ENCODE data around the gene HTRA1.

Gene HTRA1

GRCh38 chr10:122495406-122496340 lies 34.3 kb downstream of the HTRA1 start:
- DNase-seq (ENCODE audit: low read depth): peak; percentile 71

GRCh38 chr10:122497241-122497640 lies 35.9 kb downstream of the HTRA1 start:
- DNase-seq (ENCODE audit: low read depth): no peak

GRCh38 chr10:122498521-122498920 lies 37.2 kb downstream of the HTRA1 start:
- no peak for DNase-seq (ENCODE audit: low read depth)

- no peak for DNase-seq (ENCODE audit: low read depth)
These were observed 37.7 kb downstream of the HTRA1 start for GRCh38 chr10:122499012-122499411.

GRCh38 chr10:122499491-122499941 lies 38.2 kb downstream of the HTRA1 start:
- DNase-seq (ENCODE audit: low read depth): peak; percentile 71

GRCh38 chr10:122500194-122500593 lies 38.8 kb downstream of the HTRA1 start:
- no peak for DNase-seq (ENCODE audit: low read depth)

- no peak for DNase-seq (ENCODE audit: low read depth)
These were observed 39.4 kb downstream of the HTRA1 start for GRCh38 chr10:122500726-122501125.

- DNase-seq (ENCODE audit: low read depth): no peak
These were observed 41.7 kb downstream of the HTRA1 start for GRCh38 chr10:122503012-122503411.

GRCh38 chr10:122503886-122504609 lies 42.7 kb downstream of the HTRA1 start:
- DNase-seq (ENCODE audit: low read depth): no peak

- peak; percentile 83 for DNase-seq (ENCODE audit: low read depth)
These were observed 43.2 kb downstream of the HTRA1 start for GRCh38 chr10:122504610-122504950.

GRCh38 chr10:122505011-122505410 lies 43.7 kb downstream of the HTRA1 start:
- no peak for DNase-seq (ENCODE audit: low read depth)

GRCh38 chr10:122505885-122506645 lies 44.7 kb downstream of the HTRA1 start:
- no peak for DNase-seq (ENCODE audit: low read depth)

GRCh38 chr10:122507616-122508015 lies 46.3 kb downstream of the HTRA1 start:
- DNase-seq (ENCODE audit: low read depth): no peak

GRCh38 chr10:122508021-122508420 lies 46.7 kb downstream of the HTRA1 start:
- no peak for DNase-seq (ENCODE audit: low read depth)

GRCh38 chr10:122509323-122509722 lies 48.0 kb downstream of the HTRA1 start:
- no peak for DNase-seq (ENCODE audit: low read depth)

- no peak for DNase-seq (ENCODE audit: low read depth)
These were observed 49.0 kb downstream of the HTRA1 start for GRCh38 chr10:122510326-122510725.

GRCh38 chr10:122510736-122511135 lies 49.4 kb downstream of the HTRA1 start:
- DNase-seq (ENCODE audit: low read depth): no peak

GRCh38 chr10:122513053-122513452 lies 51.7 kb downstream of the HTRA1 start:
- DNase-seq (ENCODE audit: low read depth): no peak

- DNase-seq (ENCODE audit: low read depth): no peak
These were observed 52.9 kb downstream of the HTRA1 start for GRCh38 chr10:122514045-122514840.

GRCh38 chr10:122515022-122515424 lies 53.7 kb downstream of the HTRA1 start:
- no peak for DNase-seq (ENCODE audit: low read depth)

- DNase-seq (ENCODE audit: low read depth): no peak
These were observed 54.4 kb downstream of the HTRA1 start for GRCh38 chr10:122515588-122516231.

Measured in fibroblast of the conjunctiva (primary cell).